Activated naive CD4-positive, alpha-beta T cell treated with anti-CD3 and anti-CD28 coated beads, Interleukin-2, amount 50 U/mL, for 72 hours (primary cell): ENCODE measurements around the gene PIK3CD. TPM values are rescaled to one million over a fixed set of nuclear protein-coding genes. Genes with fewer than 3 reads are reported as not detected.

ENCODE experiments used
- ATAC-seq, 2 donors: fragments of 150-1000 bp; cut with Tn5 transposase; 2 replicates each; pipeline ENCODE4 v1.10.0; 2021; ENCODE audit warnings: mild to moderate bottlenecking in 2 of 2, moderate library complexity in 2 of 2
- DNase-seq, 2 donors: peaks; one replicate each; pipeline ENCODE4 v3.0.0; 2021 to 2022; ENCODE audit warnings: low spot score in 2 of 2
- H3K27ac Mint-ChIP-seq, 2 donors: one replicate each; pipeline ENCODE4 v1.8.0; 2022; ENCODE audit warnings: mild to moderate bottlenecking in 2 of 2, mixed read lengths in 2 of 2
- H3K36me3 Mint-ChIP-seq, 2 donors: one replicate each; pipeline ENCODE4 v1.8.0; 2022; ENCODE audit warnings: mixed read lengths in 2 of 2
- H3K9me3 Mint-ChIP-seq, 2 donors: one replicate each; pipeline ENCODE4 v1.8.0; 2022; ENCODE audit warnings: mixed read lengths in 2 of 2
- total RNA-seq, 2 donors: library from RNA; stranded (reverse); gene quantifications; one replicate each; pipeline ENCODE4 v1.2.3, GENCODE V29; 2022

PIK3CD gene
- 100 to 1,000 TPM; 118 to 138 TPM for total RNA-seq

GRCh38 chr1:9651565-9652378, at the start of gene PIK3CD:
Gene PIK3CD, plus strand, starts transcription at chr1:9651731. Its CDS starts 58,725 bp downstream, at chr1:9710456.
- Mint-ChIP-seq H3K9me3 (no peaks in the 10 kb centered on the region), H3K36me3 (peaks cover 25 to 27% of the 10 kb centered on the region in 2 donors), H3K27ac (peak within 1 kb of the TSS; percentile 97 to 99)
- ATAC-seq: peak; percentile 19 to 31
- DNase-seq: no peak

GRCh38 chr1:9601942-9602793, 49.4 kb upstream of the PIK3CD start:
- ATAC-seq: no peak
- H3K36me3 Mint-ChIP-seq: no peaks in the 10 kb centered on the region
- peak in 1 of 2 donors; percentile 50 for DNase-seq
- no peak overlapping the region for H3K27ac Mint-ChIP-seq
- no peaks in the 10 kb centered on the region for H3K9me3 Mint-ChIP-seq

- no peaks in the 10 kb centered on the region for H3K9me3 Mint-ChIP-seq
- DNase-seq (no peak), ATAC-seq (no peak)
- no peak overlapping the region for H3K27ac Mint-ChIP-seq
- no peaks in the 10 kb centered on the region for H3K36me3 Mint-ChIP-seq
Observed at GRCh38 chr1:9602794-9603167, 48.8 kb upstream of the PIK3CD start.

- no peak for ATAC-seq
- no peaks in the 10 kb centered on the region for H3K9me3 Mint-ChIP-seq
- no peaks in the 10 kb centered on the region for H3K36me3 Mint-ChIP-seq
- peak in 1 of 2 donors; percentile 51 for DNase-seq
- H3K27ac Mint-ChIP-seq: no peak overlapping the region
Observed at GRCh38 chr1:9603307-9603706, 48.2 kb upstream of the PIK3CD start.

GRCh38 chr1:9603766-9604753, 47.5 kb upstream of the PIK3CD start:
- ATAC-seq: no peak
- H3K9me3 Mint-ChIP-seq: no peaks in the 10 kb centered on the region
- H3K27ac Mint-ChIP-seq: no peak overlapping the region
- H3K36me3 Mint-ChIP-seq: no peaks in the 10 kb centered on the region
- peak in 1 of 2 donors; percentile 51 for DNase-seq

- H3K27ac Mint-ChIP-seq: no peak overlapping the region
- ATAC-seq (no peak), DNase-seq (no peak)
- H3K9me3 Mint-ChIP-seq: no peaks in the 10 kb centered on the region
- no peaks in the 10 kb centered on the region for H3K36me3 Mint-ChIP-seq
Observed at GRCh38 chr1:9604836-9605235, 46.7 kb upstream of the PIK3CD start.

GRCh38 chr1:9605946-9606455, 45.5 kb upstream of the PIK3CD start:
- no peak for DNase-seq
- H3K36me3 Mint-ChIP-seq: no peaks in the 10 kb centered on the region
- H3K9me3 Mint-ChIP-seq: no peaks in the 10 kb centered on the region
- ATAC-seq: no peak
- H3K27ac Mint-ChIP-seq: no peak overlapping the region

- H3K27ac Mint-ChIP-seq: peak overlapping the region in 1 of 2 donors; percentile 46
- ATAC-seq (no peak), DNase-seq (peak in 1 of 2 donors; percentile 44)
- no peaks in the 10 kb centered on the region for H3K36me3 Mint-ChIP-seq
- H3K9me3 Mint-ChIP-seq: no peaks in the 10 kb centered on the region
Observed at GRCh38 chr1:9606458-9606857, 45.1 kb upstream of the PIK3CD start.

- ATAC-seq (no peak), DNase-seq (no peak)
- H3K27ac Mint-ChIP-seq: peak overlapping the region in 1 of 2 donors; percentile 46
- H3K9me3 Mint-ChIP-seq: no peaks in the 10 kb centered on the region
- no peaks in the 10 kb centered on the region for H3K36me3 Mint-ChIP-seq
Observed at GRCh38 chr1:9606948-9607347, 44.6 kb upstream of the PIK3CD start.

- no peaks in the 10 kb centered on the region for H3K9me3 Mint-ChIP-seq
- no peak for ATAC-seq
- H3K36me3 Mint-ChIP-seq: no peaks in the 10 kb centered on the region
- peak overlapping the region; percentile 21 to 32 for H3K27ac Mint-ChIP-seq
- peak in 1 of 2 donors; percentile 47 for DNase-seq
Observed at GRCh38 chr1:9607352-9607751, 44.2 kb upstream of the PIK3CD start.

GRCh38 chr1:9609998-9610397, 41.5 kb upstream of the PIK3CD start:
- no peaks in the 10 kb centered on the region for H3K36me3 Mint-ChIP-seq
- H3K27ac Mint-ChIP-seq: no peak overlapping the region
- no peaks in the 10 kb centered on the region for H3K9me3 Mint-ChIP-seq
- DNase-seq: no peak
- ATAC-seq: no peak

GRCh38 chr1:9610548-9610947, 41.0 kb upstream of the PIK3CD start:
- H3K27ac Mint-ChIP-seq: no peak overlapping the region
- H3K9me3 Mint-ChIP-seq: no peaks in the 10 kb centered on the region
- ATAC-seq (no peak), DNase-seq (no peak)
- no peaks in the 10 kb centered on the region for H3K36me3 Mint-ChIP-seq

GRCh38 chr1:9611716-9612115, 39.8 kb upstream of the PIK3CD start:
- no peaks in the 10 kb centered on the region for H3K9me3 Mint-ChIP-seq
- DNase-seq: no peak
- H3K27ac Mint-ChIP-seq: no peak overlapping the region
- ATAC-seq: no peak
- H3K36me3 Mint-ChIP-seq: no peaks in the 10 kb centered on the region

- ATAC-seq (no peak), DNase-seq (no peak)
- Mint-ChIP-seq H3K36me3 (no peaks in the 10 kb centered on the region), H3K9me3 (no peaks in the 10 kb centered on the region), H3K27ac (no peak overlapping the region)
Observed at GRCh38 chr1:9612162-9612845, 39.2 kb upstream of the PIK3CD start.

- no peak for DNase-seq
- no peak for ATAC-seq
- Mint-ChIP-seq H3K36me3 (no peaks in the 10 kb centered on the region), H3K27ac (no peak overlapping the region), H3K9me3 (no peaks in the 10 kb centered on the region)
Observed at GRCh38 chr1:9612871-9613624, 38.5 kb upstream of the PIK3CD start.
